ENCODE results near the gene CGB2. TPM values are rescaled to one million over a fixed set of nuclear protein-coding genes. Genes with fewer than 3 reads are reported as not detected.

CGB2 gene
- total and polyA plus RNA-seq, 2 of the 13 experiments (the other 11 are each of a cell fraction or from before 2014, with no cell fraction given) = not detected

DNA sequence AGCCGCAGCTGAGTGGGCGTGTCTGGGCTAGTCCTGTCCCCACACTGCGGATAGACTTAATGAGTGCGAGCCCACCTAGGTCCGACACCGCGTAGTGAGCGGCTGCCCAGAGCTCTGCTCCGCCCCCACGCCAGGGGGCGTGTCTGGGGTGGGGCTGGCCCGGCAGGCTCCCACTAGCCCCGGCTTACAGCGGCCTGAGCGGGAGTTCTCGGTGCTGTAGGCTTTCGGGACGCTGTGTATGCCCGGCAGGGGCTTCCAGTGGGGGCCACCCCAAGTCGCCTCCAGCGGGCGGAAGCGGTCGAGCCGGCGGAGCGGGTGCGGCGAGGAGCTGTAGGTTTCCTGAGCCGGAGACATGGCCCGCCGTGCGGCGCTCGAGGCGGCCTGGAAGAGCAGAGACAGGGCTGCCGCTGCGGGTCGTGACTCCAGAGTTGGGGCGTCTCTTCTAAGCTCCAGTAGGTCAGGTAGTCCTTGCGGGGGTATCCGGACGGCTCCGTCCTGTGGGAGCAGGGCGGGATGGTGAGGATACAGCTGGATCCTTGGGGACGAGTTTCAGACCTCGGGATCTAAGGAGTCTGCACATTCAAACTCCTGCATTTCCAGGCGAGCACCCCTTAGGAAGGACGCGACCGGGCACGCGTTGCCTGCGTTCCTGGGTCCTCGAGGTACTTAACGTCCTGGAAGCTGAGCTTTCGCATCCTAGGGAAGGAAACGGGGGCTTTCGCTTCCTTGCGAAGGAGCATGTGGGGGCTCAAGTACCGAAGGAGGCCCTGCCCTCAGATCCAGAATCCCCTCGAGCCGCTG is 24.6 kb downstream of the CGB2 start:
- Histone ChIP-seq H3K4me2 (ENCODE audit: low read depth, low read length) (peak overlapping the region; percentile 93), H3K9me3 (ENCODE audit: low read length) (no peaks in the 10 kb centered on the region), H4K20me1 (ENCODE audit: insufficient read depth, low read length) (no peaks in the 10 kb centered on the region), H3K27me3 (ENCODE audit: control insufficient read depth in 1 of 2, insufficient read depth in 2 of 2, low read length in 2 of 2) (peaks cover 11 to 45% of the 10 kb centered on the region in 2 experiments; a peak in 4 of 5 replicates), H3K27ac (ENCODE audit: extremely low read length, insufficient read depth, low read length) (no peak overlapping the region), H3K9ac (ENCODE audit: insufficient read depth, low read depth, low read length) (no peak overlapping the region; the same call in 1 of the 2 replicates), H3K4me3 (replicated peaks in 1 of 3; ENCODE audit: insufficient read depth in 1 of 3, low read depth in 2 of 3, low read length in 3 of 3) (peak overlapping the region; percentile 54 to 71 (median 63)), H3K36me3 (replicated peaks in 1 of 2; ENCODE audit: control insufficient read depth in 1 of 2, insufficient read depth in 2 of 2, low read length in 2 of 2) (no peaks in the 10 kb centered on the region), H3K79me2 (ENCODE audit: insufficient read depth, low read length) (no peaks in the 10 kb centered on the region), H2AFZ (ENCODE audit: low read length) (peak overlapping the region; percentile 72), H3K4me1 (ENCODE audit: insufficient read depth, low read length) (peaks cover 17% of the 10 kb centered on the region)
- BruUV-seq (replicated peaks) = no TSS peak
- ChIA-PET CTCF (ENCODE audit: low intra/inter-chr PET ratio, low total read pairs) (no interaction called here), POLR2A (interaction anchor here (1.1 kb wide), 1 partner anchor 9 kb away, joined by 3 read pairs; the partner anchor contains the start of gene NTF4)
- DNase-seq (ENCODE audit: low spot score) (peak; percentile 23), ATAC-seq (peak; percentile 88), FAIRE-seq (no peak)
- 5% methylated on average over 11 of the region's 63 CpGs for WGBS (ENCODE audit: low lambda C conversion rate)
- intact Hi-C loops (cut with micrococcal nuclease; ENCODE audit: unreplicated experiment) = no loop called here
- in situ Hi-C loops (cut with HindIII; ENCODE audit: extremely low pct_ligation_motif_present, low pct_unique_long_range_greater_than_20kb) = no loop called here
- TF ChIP-seq, protein P1, sequence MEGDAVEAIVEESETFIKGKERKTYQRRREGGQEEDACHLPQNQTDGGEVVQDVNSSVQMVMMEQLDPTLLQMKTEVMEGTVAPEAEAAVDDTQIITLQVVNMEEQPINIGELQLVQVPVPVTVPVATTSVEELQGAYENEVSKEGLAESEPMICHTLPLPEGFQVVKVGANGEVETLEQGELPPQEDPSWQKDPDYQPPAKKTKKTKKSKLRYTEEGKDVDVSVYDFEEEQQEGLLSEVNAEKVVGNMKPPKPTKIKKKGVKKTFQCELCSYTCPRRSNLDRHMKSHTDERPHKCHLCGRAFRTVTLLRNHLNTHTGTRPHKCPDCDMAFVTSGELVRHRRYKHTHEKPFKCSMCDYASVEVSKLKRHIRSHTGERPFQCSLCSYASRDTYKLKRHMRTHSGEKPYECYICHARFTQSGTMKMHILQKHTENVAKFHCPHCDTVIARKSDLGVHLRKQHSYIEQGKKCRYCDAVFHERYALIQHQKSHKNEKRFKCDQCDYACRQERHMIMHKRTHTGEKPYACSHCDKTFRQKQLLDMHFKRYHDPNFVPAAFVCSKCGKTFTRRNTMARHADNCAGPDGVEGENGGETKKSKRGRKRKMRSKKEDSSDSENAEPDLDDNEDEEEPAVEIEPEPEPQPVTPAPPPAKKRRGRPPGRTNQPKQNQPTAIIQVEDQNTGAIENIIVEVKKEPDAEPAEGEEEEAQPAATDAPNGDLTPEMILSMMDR (CRISPR knock-in tag; IDR thresholded peaks at IDR 0.05) = peak; percentile 55
- TF ChIP-seq GABPB1 (CRISPR knock-in tag; IDR thresholded peaks at IDR 0.05) = peak; percentile 46; the same call in 1 of the 2 replicates
- peak; percentile 31; the same call in 1 of the 2 replicates for TF ChIP-seq PITX1 (CRISPR knock-in tag; IDR thresholded peaks at IDR 0.05)
- TF ChIP-seq GFI1 (CRISPR knock-in tag; IDR thresholded peaks at IDR 0.05; ENCODE audit: borderline replicate concordance) = 0 out of 2 replicates have a peak, but pooled peaks have one; percentile 26
- TF ChIP-seq ZNF879 (CRISPR knock-in tag; IDR thresholded peaks at IDR 0.05) = 0 out of 2 replicates have a peak, but pooled peaks have one; percentile 54
- TF ChIP-seq ZNF282 (IDR thresholded peaks at IDR 0.05; ENCODE audit: partially characterized antibody) = no peak
- TF ChIP-seq SRY (CRISPR knock-in tag; IDR thresholded peaks at IDR 0.05) = 0 out of 2 replicates have a peak, but pooled peaks have one; percentile 16
- TF ChIP-seq ZNF768 (CRISPR knock-in tag; IDR thresholded peaks at IDR 0.05) = no peak
- peak; percentile 13; the same call in 1 of the 2 replicates for TF ChIP-seq RXRA (CRISPR knock-in tag; IDR thresholded peaks at IDR 0.05)
- no peak for TF ChIP-seq ZNF124 (CRISPR knock-in tag; IDR thresholded peaks at IDR 0.05)
- TF ChIP-seq, protein P2, sequence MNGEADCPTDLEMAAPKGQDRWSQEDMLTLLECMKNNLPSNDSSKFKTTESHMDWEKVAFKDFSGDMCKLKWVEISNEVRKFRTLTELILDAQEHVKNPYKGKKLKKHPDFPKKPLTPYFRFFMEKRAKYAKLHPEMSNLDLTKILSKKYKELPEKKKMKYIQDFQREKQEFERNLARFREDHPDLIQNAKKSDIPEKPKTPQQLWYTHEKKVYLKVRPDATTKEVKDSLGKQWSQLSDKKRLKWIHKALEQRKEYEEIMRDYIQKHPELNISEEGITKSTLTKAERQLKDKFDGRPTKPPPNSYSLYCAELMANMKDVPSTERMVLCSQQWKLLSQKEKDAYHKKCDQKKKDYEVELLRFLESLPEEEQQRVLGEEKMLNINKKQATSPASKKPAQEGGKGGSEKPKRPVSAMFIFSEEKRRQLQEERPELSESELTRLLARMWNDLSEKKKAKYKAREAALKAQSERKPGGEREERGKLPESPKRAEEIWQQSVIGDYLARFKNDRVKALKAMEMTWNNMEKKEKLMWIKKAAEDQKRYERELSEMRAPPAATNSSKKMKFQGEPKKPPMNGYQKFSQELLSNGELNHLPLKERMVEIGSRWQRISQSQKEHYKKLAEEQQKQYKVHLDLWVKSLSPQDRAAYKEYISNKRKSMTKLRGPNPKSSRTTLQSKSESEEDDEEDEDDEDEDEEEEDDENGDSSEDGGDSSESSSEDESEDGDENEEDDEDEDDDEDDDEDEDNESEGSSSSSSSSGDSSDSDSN (CRISPR knock-in tag; IDR thresholded peaks at IDR 0.05) = peak; percentile 66
- TF ChIP-seq ZNF75D (CRISPR knock-in tag; IDR thresholded peaks at IDR 0.05; ENCODE audit: borderline replicate concordance) = 0 out of 2 replicates have a peak, but pooled peaks have one; percentile 33
- TF ChIP-seq, protein P3, sequence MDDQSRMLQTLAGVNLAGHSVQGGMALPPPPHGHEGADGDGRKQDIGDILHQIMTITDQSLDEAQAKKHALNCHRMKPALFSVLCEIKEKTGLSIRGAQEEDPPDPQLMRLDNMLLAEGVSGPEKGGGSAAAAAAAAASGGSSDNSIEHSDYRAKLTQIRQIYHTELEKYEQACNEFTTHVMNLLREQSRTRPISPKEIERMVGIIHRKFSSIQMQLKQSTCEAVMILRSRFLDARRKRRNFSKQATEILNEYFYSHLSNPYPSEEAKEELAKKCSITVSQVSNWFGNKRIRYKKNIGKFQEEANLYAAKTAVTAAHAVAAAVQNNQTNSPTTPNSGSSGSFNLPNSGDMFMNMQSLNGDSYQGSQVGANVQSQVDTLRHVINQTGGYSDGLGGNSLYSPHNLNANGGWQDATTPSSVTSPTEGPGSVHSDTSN (CRISPR knock-in tag; IDR thresholded peaks at IDR 0.05; ENCODE audit: borderline replicate concordance) = no peak
- peak; percentile 57; the same call in 1 of the 2 replicates for TF ChIP-seq PHF21A (CRISPR knock-in tag; IDR thresholded peaks at IDR 0.05)
- TF ChIP-seq ZNF777 (CRISPR knock-in tag; IDR thresholded peaks at IDR 0.05) = peak; percentile 71
- TF ChIP-seq KDM2A (CRISPR knock-in tag; IDR thresholded peaks at IDR 0.05; ENCODE audit: borderline replicate concordance, low read depth) = peak; percentile 59; the same call in 1 of the 2 replicates
- 0 out of 2 replicates have a peak, but pooled peaks have one; percentile 28 for TF ChIP-seq HDAC1 (CRISPR knock-in tag; IDR thresholded peaks at IDR 0.05)
- 0 out of 2 replicates have a peak, but pooled peaks have one; percentile 11 for TF ChIP-seq ZNF460 (CRISPR knock-in tag; IDR thresholded peaks at IDR 0.05; ENCODE audit: borderline replicate concordance)
